NCI-H82 (cell line): ENCODE results near the gene ZNF778.
"Not testable (repeated sequence)": the region's sequence is repeated elsewhere in the genome, so short reads cannot be mapped to it uniquely, and the experiment has no call there.

Experiments used
- DNase-seq: peaks from one replicate; lab custom pipeline; 2025; lab: John Stamatoyannopoulos, UW

Gene ZNF778

GRCh38 chr16:89183463-89183862, 34.0 kb upstream of the ZNF778 start:
- DNase-seq: no peak

GRCh38 chr16:89183975-89184676, 33.4 kb upstream of the ZNF778 start:
- no peak for DNase-seq

- DNase-seq: no peak
Observed at GRCh38 chr16:89184677-89184932, 32.9 kb upstream of the ZNF778 start.

GRCh38 chr16:89184933-89185794, 32.3 kb upstream of the ZNF778 start:
- no peak for DNase-seq

- not testable (repeated sequence) for DNase-seq
Observed at GRCh38 chr16:89185887-89186592, 31.5 kb upstream of the ZNF778 start.

GRCh38 chr16:89186593-89187031, 30.9 kb upstream of the ZNF778 start:
- DNase-seq: not testable (repeated sequence)

GRCh38 chr16:89187032-89187769, 30.3 kb upstream of the ZNF778 start:
- DNase-seq: no peak

- no peak for DNase-seq
Observed at GRCh38 chr16:89187770-89188392, 29.6 kb upstream of the ZNF778 start.

- not testable (repeated sequence) for DNase-seq
Observed at GRCh38 chr16:89188471-89189357, 28.8 kb upstream of the ZNF778 start.

GRCh38 chr16:89189358-89190025, 28.0 kb upstream of the ZNF778 start:
- DNase-seq: peak; percentile 28

- no peak for DNase-seq
Observed at GRCh38 chr16:89190150-89190958, 27.1 kb upstream of the ZNF778 start.

- DNase-seq: no peak
Observed at GRCh38 chr16:89191033-89191900, 26.2 kb upstream of the ZNF778 start.

GRCh38 chr16:89191901-89192185, 25.7 kb upstream of the ZNF778 start:
- DNase-seq: no peak

- DNase-seq: peak; percentile 86
Observed at GRCh38 chr16:89192186-89192955, 25.1 kb upstream of the ZNF778 start.

GRCh38 chr16:89192956-89193575, 24.4 kb upstream of the ZNF778 start:
- peak; percentile 80 for DNase-seq

GRCh38 chr16:89193576-89194293, 23.8 kb upstream of the ZNF778 start:
- peak; percentile 47 for DNase-seq
